Measurements from ENCODE around the gene YBX2.
A peak's percentile ranks its signal among the peaks of the same experiment; 100 is the strongest.

Gene YBX2

GRCh38 chr17:7282752-7283321, 11.6 kb downstream of the YBX2 start:
- Mint-ChIP-seq H3K4me1 (peaks cover 25 to 30% of the 10 kb centered on the region in 2 donors), H3K36me3 (no peaks in the 10 kb centered on the region), H3K27ac (no peak overlapping the region), H3K27me3 (peaks cover 43 to 53% of the 10 kb centered on the region in 2 donors), H3K9me3 (no peaks in the 10 kb centered on the region), H3K4me3 (no peak overlapping the region)
- DNase-seq (no peak), ATAC-seq (replicated peaks) (no peak)

- peak overlapping the region; percentile 47 for H3K27ac Mint-ChIP-seq
- no peaks in the 10 kb centered on the region for H3K36me3 Mint-ChIP-seq
- peak overlapping the region; percentile 83 to 88 for H3K4me3 Mint-ChIP-seq
- no peaks in the 10 kb centered on the region for H3K9me3 Mint-ChIP-seq
- H3K27me3 Mint-ChIP-seq: peaks cover 41 to 49% of the 10 kb centered on the region in 2 donors
- no peak for ATAC-seq (replicated peaks)
- no peak for DNase-seq
- H3K4me1 Mint-ChIP-seq: peaks cover 25 to 30% of the 10 kb centered on the region in 2 donors
Measured at GRCh38 chr17:7281953-7282751, 12.3 kb downstream of the YBX2 start.

- H3K9me3 Mint-ChIP-seq: no peaks in the 10 kb centered on the region
- peak; percentile 77 to 86 for ATAC-seq (replicated peaks)
- no peaks in the 10 kb centered on the region for H3K36me3 Mint-ChIP-seq
- peak within 1 kb of the TSS; percentile 89 for H3K27ac Mint-ChIP-seq
- peak; percentile 79 for DNase-seq
- H3K4me3 Mint-ChIP-seq: peak within 1 kb of the TSS; percentile 83 to 88
- peaks cover 34 to 41% of the 10 kb centered on the region in 2 donors for H3K27me3 Mint-ChIP-seq
- H3K4me1 Mint-ChIP-seq: peaks cover 25 to 30% of the 10 kb centered on the region in 2 donors
Measured at GRCh38 chr17:7281074-7281952, 13.1 kb downstream of the YBX2 start, which contains the start of gene SLC2A4. Gene SLC2A4, plus strand, starts transcription at chr17:7281718. Its CDS starts 217 bp downstream, at chr17:7281935.

- Mint-ChIP-seq H3K27ac (peak overlapping the region; percentile 89), H3K4me1 (peaks cover 25 to 30% of the 10 kb centered on the region in 2 donors), H3K9me3 (no peaks in the 10 kb centered on the region), H3K4me3 (peak overlapping the region; percentile 83 to 88), H3K27me3 (peaks cover 29 to 35% of the 10 kb centered on the region in 2 donors), H3K36me3 (no peaks in the 10 kb centered on the region)
- ATAC-seq (replicated peaks): peak; percentile 82 to 87
- peak; percentile 78 for DNase-seq
Measured at GRCh38 chr17:7280519-7281073, 13.8 kb downstream of the YBX2 start.

GRCh38 chr17:7279448-7279847, 15.0 kb downstream of the YBX2 start:
- DNase-seq (no peak), ATAC-seq (replicated peaks) (no peak)
- no peak overlapping the region for H3K4me3 Mint-ChIP-seq
- H3K27me3 Mint-ChIP-seq: peaks cover 22 to 24% of the 10 kb centered on the region in 2 donors
- no peaks in the 10 kb centered on the region for H3K9me3 Mint-ChIP-seq
- peaks cover 25 to 30% of the 10 kb centered on the region in 2 donors for H3K4me1 Mint-ChIP-seq
- H3K36me3 Mint-ChIP-seq: no peaks in the 10 kb centered on the region
- no peak overlapping the region for H3K27ac Mint-ChIP-seq

- H3K9me3 Mint-ChIP-seq: no peaks in the 10 kb centered on the region
- H3K27me3 Mint-ChIP-seq: peaks cover 19 to 56% of the 10 kb centered on the region in 2 donors
- H3K36me3 Mint-ChIP-seq: peaks cover 0 to 3% of the 10 kb centered on the region in 2 donors
- H3K4me3 Mint-ChIP-seq: no peak overlapping the region
- no peak for ATAC-seq (replicated peaks)
- no peak for DNase-seq
- H3K27ac Mint-ChIP-seq: no peak overlapping the region
- peaks cover 10 to 28% of the 10 kb centered on the region in 2 donors for H3K4me1 Mint-ChIP-seq
Measured at GRCh38 chr17:7266784-7267183, 27.7 kb downstream of the YBX2 start.

GRCh38 chr17:7263801-7264078, 30.7 kb downstream of the YBX2 start:
- H3K9me3 Mint-ChIP-seq: no peaks in the 10 kb centered on the region
- ATAC-seq (replicated peaks) (no peak), DNase-seq (no peak)
- H3K4me1 Mint-ChIP-seq: peaks cover 15 to 40% of the 10 kb centered on the region in 2 donors
- peak overlapping the region; percentile 69 to 73 for H3K4me3 Mint-ChIP-seq
- peaks cover 19 to 42% of the 10 kb centered on the region in 2 donors for H3K27me3 Mint-ChIP-seq
- H3K27ac Mint-ChIP-seq: no peak overlapping the region
- H3K36me3 Mint-ChIP-seq: peaks cover 4 to 6% of the 10 kb centered on the region in 2 donors

- ATAC-seq (replicated peaks) (peak in 1 of 2 donors; percentile 19), DNase-seq (no peak)
- no peaks in the 10 kb centered on the region for H3K9me3 Mint-ChIP-seq
- peak overlapping the region; percentile 69 to 73 for H3K4me3 Mint-ChIP-seq
- H3K36me3 Mint-ChIP-seq: peaks cover 8 to 9% of the 10 kb centered on the region in 2 donors
- H3K4me1 Mint-ChIP-seq: peaks cover 15 to 40% of the 10 kb centered on the region in 2 donors
- peaks cover 19 to 37% of the 10 kb centered on the region in 2 donors for H3K27me3 Mint-ChIP-seq
- peak overlapping the region; percentile 76 for H3K27ac Mint-ChIP-seq
Measured at GRCh38 chr17:7262935-7263800, 31.3 kb downstream of the YBX2 start.

- peak within 1 kb of the TSS; percentile 76 for H3K27ac Mint-ChIP-seq
- peaks cover 19 to 37% of the 10 kb centered on the region in 2 donors for H3K27me3 Mint-ChIP-seq
- H3K36me3 Mint-ChIP-seq: peaks cover 8 to 10% of the 10 kb centered on the region in 2 donors
- no peak for DNase-seq
- H3K4me3 Mint-ChIP-seq: peak within 1 kb of the TSS; percentile 79 to 81
- H3K4me1 Mint-ChIP-seq: peaks cover 15 to 40% of the 10 kb centered on the region in 2 donors
- no peak for ATAC-seq (replicated peaks)
- no peaks in the 10 kb centered on the region for H3K9me3 Mint-ChIP-seq
Measured at GRCh38 chr17:7262192-7262934, 32.1 kb downstream of the YBX2 start, which contains the start of gene CLDN7. Gene CLDN7, minus strand, starts transcription at chr17:7262478. Its CDS starts 435 bp downstream, at chr17:7262043.

GRCh38 chr17:7261379-7262191, 32.9 kb downstream of the YBX2 start:
- Mint-ChIP-seq H3K27ac (peak overlapping the region; percentile 25), H3K36me3 (peaks cover 12 to 16% of the 10 kb centered on the region in 2 donors), H3K27me3 (peaks cover 16 to 33% of the 10 kb centered on the region in 2 donors), H3K4me3 (peak overlapping the region; percentile 79 to 81), H3K4me1 (peaks cover 18 to 36% of the 10 kb centered on the region in 2 donors), H3K9me3 (no peaks in the 10 kb centered on the region)
- peak; percentile 52 to 54 for ATAC-seq (replicated peaks)
- no peak for DNase-seq

- peaks cover 18 to 35% of the 10 kb centered on the region in 2 donors for H3K4me1 Mint-ChIP-seq
- DNase-seq (no peak), ATAC-seq (replicated peaks) (peak; percentile 66 to 67)
- H3K9me3 Mint-ChIP-seq: no peaks in the 10 kb centered on the region
- no peak overlapping the region for H3K27ac Mint-ChIP-seq
- H3K27me3 Mint-ChIP-seq: peaks cover 15 to 25% of the 10 kb centered on the region in 2 donors
- H3K4me3 Mint-ChIP-seq: peak overlapping the region; percentile 66 to 81
- peaks cover 20 to 21% of the 10 kb centered on the region in 2 donors for H3K36me3 Mint-ChIP-seq
Measured at GRCh38 chr17:7260651-7261378, 33.6 kb downstream of the YBX2 start.

Measured in stimulated activated naive B cell treated with anti-CD40 and anti-IgM and Interleukin-4, amounts not matched to agents 10 μg/mL and 1 μg/mL and 100 μg/mL, for 72 hours (primary cell).